Measurements from ENCODE around the gene ROGDI.

ROGDI gene

DNA sequence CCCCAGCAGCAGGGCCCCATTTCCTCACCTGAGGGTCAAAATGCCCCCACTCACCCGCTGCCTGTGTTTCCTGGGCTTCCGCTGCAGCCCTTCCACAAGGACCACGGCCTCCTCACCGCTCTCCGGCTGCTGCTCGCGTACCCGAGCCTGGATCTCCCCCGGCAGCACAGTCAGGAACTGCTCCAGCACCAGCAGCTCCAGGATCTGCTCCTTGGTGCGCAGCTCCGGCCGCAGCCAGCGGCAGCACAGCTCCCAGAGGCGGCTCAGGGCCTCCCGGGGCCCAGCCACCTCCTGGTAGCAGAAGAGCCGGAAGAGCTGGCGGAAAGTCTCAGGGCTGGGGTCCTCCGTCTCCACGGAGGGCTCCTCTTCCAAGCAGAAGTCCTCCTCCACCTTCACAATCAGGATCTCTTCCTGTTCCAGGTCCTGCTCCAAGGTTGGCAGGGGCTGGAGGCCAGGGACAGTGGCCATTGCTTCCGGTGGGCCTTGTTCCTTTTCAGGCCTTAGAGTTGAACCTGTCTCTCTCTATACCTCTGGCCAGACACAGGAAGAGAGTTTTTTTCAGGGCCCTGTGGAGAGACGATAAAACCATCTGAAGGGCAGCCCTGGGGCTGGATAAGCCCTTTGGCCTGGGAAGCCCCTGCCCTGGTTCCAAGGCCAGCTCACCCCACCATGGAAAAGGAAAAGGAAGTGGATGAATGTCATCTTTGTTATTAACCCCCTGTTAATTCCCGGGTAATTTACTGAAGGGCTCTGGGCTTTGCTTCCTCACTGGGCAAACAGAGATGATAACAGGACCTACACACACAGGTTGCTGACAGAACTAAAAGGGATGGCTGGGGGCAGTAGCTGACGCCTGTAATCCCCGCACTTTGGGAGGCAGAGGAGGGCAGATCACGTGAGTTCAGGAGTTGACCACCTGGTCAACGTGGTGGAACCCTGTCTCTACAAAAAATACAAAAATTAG, 36.6 kb downstream of the ROGDI start:
- no peak for DNase-seq

DNA sequence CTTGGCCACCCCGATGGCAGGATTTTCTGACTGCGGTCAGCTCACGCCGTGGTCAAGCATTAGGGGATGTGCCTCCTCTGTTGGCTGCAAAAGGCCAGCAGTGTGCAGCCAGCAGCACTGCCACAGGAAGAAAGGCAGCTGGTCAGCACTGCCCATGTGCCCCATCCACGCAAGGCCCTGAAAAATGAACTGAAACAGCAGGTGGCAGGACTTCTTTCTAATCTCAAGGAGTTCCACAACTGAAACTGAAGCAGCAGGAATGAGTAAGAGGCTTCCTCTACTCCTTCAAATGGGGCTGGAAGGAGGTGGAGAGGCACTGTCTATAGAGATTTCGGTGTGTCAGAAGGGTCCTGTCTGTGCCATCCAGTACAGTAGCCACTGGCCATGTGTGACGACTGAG, 38.6 kb downstream of the ROGDI start:
- no peak for DNase-seq

DNA sequence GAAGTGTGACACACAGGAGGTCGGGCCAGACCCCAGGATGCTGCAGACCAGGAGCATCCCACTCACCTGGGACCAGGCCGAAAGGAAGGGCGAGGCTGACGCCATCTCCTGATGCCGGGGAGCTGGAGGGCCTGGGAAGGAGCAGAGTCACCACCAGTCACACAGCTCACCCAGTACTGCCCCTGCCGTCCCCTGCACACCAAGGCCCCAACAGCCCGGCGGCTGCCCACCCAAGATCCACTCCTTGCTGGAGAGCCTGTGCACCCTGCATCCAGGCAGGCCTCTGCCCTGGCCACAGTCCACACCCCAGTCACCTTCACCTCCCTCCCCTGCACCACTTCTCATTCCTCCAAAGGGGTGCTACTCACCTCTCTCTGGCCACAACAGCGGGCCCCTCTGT, 40.2 kb downstream of the ROGDI start:
- no peak for DNase-seq

DNA sequence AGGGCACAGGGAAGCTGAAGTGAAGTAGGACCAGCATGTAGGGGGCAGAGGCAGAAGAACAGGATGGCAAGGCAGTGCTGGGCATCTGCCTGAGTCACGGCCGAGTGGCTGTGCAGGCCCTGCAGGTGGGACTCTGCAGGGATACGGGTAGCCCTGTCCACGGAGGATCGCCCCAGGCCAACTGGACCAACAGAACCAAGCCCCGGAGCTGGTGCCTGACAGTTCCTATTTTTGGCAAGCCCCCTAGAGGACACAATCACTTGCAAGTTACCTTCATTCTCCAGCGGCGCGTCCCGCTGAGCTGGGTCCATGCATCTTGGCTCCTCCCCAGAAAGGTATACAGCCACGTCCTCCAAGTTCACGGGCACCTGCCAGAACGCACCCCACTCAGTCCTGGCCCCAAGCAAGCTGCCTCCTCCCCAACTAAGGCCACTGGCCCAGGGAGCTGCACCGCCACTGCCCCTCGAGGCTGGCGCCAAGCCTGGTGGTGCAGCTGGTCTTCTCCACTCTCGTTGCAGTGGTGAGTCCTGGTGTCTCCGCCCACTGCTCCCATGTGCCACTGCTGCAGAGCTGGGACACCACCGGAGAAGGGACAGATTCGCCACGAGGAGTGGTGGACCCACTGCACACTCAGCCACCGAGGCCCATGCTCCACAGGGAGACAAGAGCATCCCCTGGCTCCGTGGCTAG, 42.1 kb downstream of the ROGDI start:
- DNase-seq = no peak

DNA sequence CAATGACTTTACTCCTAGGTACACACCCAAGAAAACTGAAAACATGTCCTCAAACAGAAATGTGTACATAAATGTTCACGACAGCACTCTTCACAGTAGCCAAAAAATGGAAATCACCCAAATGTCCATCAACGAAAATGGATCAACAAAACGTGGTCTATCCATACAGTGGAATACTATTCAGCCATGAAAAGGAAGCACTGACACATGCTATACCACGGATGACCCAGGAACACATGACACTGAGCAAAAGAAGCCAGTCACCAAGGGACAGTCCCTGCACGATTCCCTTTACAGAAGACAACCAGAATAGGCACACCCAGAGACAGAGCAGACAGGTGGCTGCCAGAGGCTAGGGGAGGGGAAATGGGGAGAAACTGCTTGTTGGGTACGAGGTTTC, 46.7 kb downstream of the ROGDI start:
- no peak for DNase-seq

DNA sequence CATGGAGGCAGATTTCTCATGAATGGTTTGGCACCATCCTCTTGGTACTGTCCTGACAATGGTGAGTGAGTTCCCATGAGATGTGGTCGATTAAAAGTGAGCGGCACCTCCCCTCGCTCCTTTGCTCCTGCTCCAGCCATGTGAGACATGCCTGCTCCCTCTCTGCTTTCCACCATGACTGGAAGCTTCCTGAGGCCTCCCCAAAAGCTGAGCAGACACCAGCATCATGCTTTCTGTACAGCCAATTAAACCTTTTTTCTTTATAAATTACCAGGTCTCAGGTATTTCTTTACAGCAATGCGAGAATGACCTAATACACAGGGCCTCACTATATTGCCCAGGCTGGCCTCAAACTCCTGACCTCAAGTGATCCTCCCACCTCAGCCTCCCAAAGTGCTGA, 47.6 kb downstream of the ROGDI start:
- DNase-seq = no peak

DNA sequence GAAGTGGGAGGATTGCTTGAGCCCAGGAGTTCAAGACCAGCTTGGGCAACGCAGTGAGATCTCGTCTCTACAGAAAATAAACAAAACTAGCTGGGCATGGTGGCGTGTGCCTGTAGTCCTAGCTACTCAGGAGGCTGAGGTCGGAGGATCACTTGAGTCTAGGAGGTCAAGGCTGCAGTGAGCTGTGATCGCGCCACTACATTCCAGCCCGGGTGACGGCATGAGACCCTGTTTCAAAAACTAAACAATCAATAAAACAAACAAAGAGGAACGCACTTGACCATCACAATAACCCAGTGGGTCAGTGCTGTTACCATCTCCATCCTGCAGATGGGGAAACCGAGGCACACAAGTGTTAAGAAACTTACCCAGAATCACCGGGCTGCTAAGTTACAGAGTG, 49.2 kb downstream of the ROGDI start:
- DNase-seq = no peak

DNA sequence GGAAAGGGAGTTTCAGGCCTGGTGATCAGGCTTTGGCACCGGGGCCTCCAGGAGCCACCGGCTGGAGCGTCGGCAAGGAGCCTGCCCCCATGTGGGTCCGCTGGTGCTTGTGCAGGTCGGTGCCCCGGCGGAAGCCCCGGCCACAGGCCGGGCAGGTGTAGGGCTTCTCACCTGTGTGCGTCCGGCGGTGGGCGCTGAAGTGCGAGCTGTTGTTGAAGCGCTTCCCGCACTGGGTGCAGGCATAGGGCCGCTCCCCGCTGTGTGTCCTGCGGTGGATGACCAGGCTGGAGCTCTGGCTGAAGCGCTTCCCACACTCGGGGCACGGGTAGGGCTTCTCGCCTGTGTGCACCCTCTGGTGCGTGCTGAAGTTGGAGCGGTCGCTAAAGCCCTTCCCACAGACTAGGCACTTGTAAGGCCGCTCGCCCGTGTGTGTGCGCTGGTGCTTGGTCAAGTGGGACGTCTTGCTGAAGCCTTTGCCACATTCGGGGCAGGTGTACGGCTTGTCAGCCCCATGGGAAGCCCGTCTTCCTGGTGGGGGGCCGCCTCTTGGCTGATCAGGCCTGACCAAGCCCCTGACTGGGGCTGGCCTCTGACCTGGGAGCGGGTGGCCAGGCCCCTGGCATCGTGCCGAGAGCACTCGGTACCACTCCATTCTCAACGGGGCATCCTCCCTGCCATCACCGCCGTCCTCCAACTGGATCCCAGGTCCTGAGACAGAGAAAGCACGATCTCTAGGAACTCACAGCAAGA, 49.9 kb downstream of the ROGDI start:
- no peak for DNase-seq

DNA sequence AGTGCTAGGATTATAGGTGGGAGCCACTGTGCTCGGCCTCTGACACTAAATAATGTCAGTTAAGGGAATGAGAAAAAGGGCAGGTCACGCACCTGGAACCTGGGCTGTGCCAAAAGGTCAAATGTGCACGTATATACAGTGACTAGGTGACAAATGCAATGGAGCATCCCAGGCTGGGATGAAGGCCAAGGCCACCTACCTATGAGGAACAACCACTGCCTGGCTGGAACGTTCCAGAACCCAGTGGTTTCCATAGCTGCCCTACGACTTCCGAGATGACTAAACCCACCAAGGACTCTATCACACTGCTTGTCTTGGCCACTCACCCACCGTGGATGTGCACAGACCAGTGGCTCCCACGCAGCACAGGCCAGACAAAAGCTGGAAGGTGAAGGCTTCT, 51.5 kb downstream of the ROGDI start:
- no peak for DNase-seq

DNA sequence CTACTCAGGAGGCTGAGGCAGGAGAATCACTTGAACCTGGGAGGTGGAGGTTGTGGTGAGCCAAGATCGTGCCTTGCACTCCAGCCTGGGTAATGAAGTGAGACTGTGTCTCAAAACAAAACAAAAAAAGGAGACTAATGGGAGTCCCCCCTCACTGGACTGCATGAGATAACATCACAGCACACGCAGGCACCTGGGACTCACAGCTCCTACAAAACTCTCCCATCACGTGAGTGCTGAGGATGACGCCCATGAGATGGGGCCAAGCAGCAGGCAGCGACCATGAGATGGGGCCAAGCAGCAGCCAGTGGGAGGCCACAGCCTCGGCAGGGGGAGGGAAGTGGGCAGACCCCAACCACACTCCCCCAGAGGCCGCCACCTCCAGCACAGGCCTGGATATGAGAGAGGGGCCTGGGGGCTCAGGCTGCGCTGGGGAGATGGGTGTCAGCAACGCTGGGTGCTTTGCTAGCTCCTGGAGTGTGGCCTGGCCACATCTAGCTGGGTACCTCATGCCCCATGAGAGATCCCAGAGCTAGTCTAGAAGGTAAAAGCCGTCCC, 52.7 kb downstream of the ROGDI start:
- no peak for DNase-seq

DNA sequence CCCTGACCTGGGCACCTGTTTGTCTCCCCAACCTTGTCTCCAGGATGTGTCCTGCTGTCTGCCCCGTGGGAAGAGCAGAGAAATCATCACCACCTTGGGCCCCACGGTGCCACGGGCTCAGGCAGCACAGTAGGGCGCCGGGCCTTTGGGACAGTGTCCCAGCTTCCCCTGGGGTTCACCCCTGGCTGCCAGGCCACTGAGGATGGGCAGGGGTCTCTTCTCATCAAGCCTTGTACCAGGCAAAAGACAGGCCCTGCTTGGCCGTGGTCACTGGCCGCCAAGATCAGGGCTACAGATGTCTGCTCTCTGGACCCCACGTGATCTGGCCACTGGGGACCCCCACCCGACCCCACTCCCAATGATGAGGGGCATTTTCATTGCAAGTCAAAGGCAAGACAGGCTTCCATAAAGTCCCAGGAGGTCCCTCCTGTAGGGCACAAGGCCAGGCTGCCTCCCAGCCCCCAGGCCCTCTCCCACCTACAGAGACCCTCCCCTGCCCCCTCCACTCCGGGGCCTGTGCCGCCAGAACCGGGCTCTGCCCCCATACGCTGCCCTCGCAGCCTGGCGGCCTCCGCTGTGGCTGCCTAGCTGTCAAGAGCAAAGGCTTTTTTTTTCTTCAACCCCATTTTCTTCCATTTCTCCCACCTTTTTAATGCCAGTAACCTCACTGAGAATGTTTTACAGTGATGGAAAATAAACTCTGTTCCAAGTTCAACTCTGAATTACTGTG, 53.6 kb downstream of the ROGDI start:
- DNase-seq = no peak

DNA sequence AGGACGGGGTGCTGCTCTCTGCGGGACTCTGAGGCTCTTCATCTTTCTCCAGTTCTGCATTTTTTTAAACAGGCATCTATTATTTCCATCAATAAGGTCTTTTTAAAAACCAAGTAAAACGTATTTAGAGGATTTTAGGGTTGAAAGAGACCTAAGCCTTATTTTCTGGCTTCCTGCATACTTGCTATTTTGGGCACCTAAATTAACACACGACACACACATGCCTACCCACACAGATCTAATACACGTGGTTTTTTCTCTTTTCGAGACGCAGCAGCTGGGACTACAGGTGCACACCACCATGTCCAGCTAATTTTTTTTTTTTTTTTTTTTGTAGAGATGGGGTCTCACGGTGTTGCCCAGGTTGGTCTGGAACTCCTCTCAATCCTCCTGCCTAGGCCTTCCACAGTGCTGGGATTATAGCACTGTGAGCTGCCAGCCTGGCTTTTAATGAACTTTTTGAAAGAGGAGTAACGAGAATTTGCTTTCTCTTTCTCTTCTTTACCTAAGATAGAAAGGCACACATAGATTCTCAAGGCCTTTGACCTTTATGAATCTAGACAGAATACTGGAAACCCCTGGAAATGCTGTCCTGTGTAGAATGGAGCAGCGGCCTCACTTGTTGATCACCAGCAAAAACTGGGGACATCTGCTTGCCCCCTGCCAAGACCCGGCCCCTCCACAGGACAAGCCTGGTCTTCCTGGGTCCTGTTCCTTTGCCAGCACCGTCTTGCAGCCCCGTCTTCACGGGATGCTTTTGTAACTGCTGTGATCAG, 54.3 kb downstream of the ROGDI start:
- no peak for DNase-seq

DNA sequence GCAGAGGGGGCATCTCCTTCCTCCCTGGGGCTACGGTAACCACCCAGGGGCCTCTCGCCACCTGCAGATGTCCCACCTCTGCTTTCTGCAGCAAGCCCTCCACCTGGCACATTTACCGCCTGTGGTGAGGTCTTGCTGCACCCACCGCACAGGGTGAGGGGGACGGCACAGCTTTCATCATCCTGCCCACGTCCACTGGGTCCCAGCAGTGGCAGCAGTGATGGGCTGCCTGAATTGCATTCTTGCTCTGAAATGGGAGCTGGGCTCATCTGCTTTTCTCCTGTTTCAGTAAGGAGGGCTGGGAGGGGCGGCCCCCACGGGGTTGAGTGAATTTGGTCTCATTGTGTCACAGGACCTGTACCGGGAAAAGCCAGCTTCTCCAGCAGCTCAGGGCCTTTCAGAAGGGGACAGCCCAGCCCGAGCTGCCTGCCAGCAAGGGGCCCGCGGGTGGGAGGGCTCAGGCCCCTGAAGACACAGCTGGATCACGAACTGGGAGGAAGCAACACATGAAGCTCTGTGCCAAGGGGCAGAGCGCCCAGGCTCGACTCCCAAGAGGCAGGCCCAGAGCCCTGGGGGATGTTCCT, 55.4 kb downstream of the ROGDI start:
- no peak for DNase-seq
